NT2/D1 (cell line): ENCODE data around the gene PCNX1.
A peak's percentile ranks its signal among the peaks of the same experiment; 100 is the strongest.

Source experiments
- DNase-seq: peaks from one replicate; pipeline ENCODE4 v3.0.0-alpha.2; 2011; ENCODE audit warnings: low read depth, low spot score
- H3K27me3 ChIP-seq: 2 replicates; pipeline ENCODE4 v1.6.0; 2011; ENCODE audit warnings: mild to moderate bottlenecking; ENCODE audit not compliant: insufficient read length, insufficient read depth
- H3K36me3 ChIP-seq: 2 replicates; pipeline ENCODE4 v1.6.1; 2011; ENCODE audit warnings: mild to moderate bottlenecking, low read length, mixed read lengths; ENCODE audit not compliant: insufficient read depth, insufficient read length
- H3K4me1 ChIP-seq: 2 replicates; pipeline ENCODE4 v1.5.1; 2011; ENCODE audit not compliant: insufficient read depth, insufficient read length
- H3K4me3 ChIP-seq: 2 replicates; pipeline ENCODE4 v1.5.1; 2011; ENCODE audit warnings: low read depth; ENCODE audit not compliant: insufficient read length
- H3K9ac ChIP-seq: 2 replicates; pipeline ENCODE4 v1.6.0; 2011; ENCODE audit warnings: low read depth; ENCODE audit not compliant: insufficient read length
- H3K9me3 ChIP-seq: 2 replicates; pipeline ENCODE4 v1.5.1; 2011; ENCODE audit warnings: mild to moderate bottlenecking, low read length; ENCODE audit not compliant: insufficient read depth
- SUZ12 ChIP-seq: IDR thresholded peaks from 2 replicates; pipeline ENCODE4 v1.6.1; 2011; ENCODE audit not compliant: insufficient read length, insufficient read depth; ENCODE audit errors: extremely low read depth
- YY1 ChIP-seq: IDR thresholded peaks from 2 replicates; pipeline ENCODE4 v1.6.1; 2011; ENCODE audit not compliant: insufficient read length, insufficient read depth
- ZNF274 ChIP-seq: IDR thresholded peaks from 2 replicates; pipeline ENCODE4 v1.6.1; 2011; ENCODE audit warnings: mild to moderate bottlenecking, low read depth, low read length

The PCNX1 gene

GRCh38 chr14:70908935-70909641 lies 1.8 kb downstream of the PCNX1 start:
- Histone ChIP-seq H3K4me3 (peak overlapping the region; percentile 84), H3K9ac (peak overlapping the region; percentile 91), H3K36me3 (peaks cover 7% of the 10 kb centered on the region), H3K9me3 (no peaks in the 10 kb centered on the region), H3K27me3 (no peaks in the 10 kb centered on the region), H3K4me1 (no peaks in the 10 kb centered on the region)
- TF ChIP-seq ZNF274 (no peak), YY1 (no peak), SUZ12 (no peak)
- no peak for DNase-seq

- H3K9ac ChIP-seq, result no peak overlapping the region
- TF ChIP-seq ZNF274 (no peak), SUZ12 (no peak), YY1 (no peak)
- peaks cover 7% of the 10 kb centered on the region for H3K36me3 ChIP-seq
- no peak overlapping the region for H3K4me3 ChIP-seq
- H3K9me3 ChIP-seq, result no peaks in the 10 kb centered on the region
- DNase-seq, result no peak
- no peaks in the 10 kb centered on the region for H3K27me3 ChIP-seq
- no peaks in the 10 kb centered on the region for H3K4me1 ChIP-seq
Measured at GRCh38 chr14:70909733-70910614, 2.7 kb downstream of the PCNX1 start.

GRCh38 chr14:70915415-70915814 lies 8.2 kb downstream of the PCNX1 start:
- no peak overlapping the region for H3K4me3 ChIP-seq
- TF ChIP-seq SUZ12 (no peak), ZNF274 (no peak), YY1 (no peak)
- no peaks in the 10 kb centered on the region for H3K27me3 ChIP-seq
- peaks cover 21% of the 10 kb centered on the region for H3K36me3 ChIP-seq
- H3K9ac ChIP-seq, result no peak overlapping the region
- H3K4me1 ChIP-seq, result no peaks in the 10 kb centered on the region
- H3K9me3 ChIP-seq, result no peaks in the 10 kb centered on the region
- DNase-seq, result no peak

GRCh38 chr14:70916300-70916699 lies 9.0 kb downstream of the PCNX1 start:
- no peak overlapping the region for H3K4me3 ChIP-seq
- H3K27me3 ChIP-seq, result no peaks in the 10 kb centered on the region
- no peaks in the 10 kb centered on the region for H3K4me1 ChIP-seq
- H3K9ac ChIP-seq, result no peak overlapping the region
- no peaks in the 10 kb centered on the region for H3K9me3 ChIP-seq
- DNase-seq, result no peak
- TF ChIP-seq ZNF274, result no peak
- H3K36me3 ChIP-seq, result peaks cover 21% of the 10 kb centered on the region

- H3K9ac ChIP-seq, result no peak overlapping the region
- DNase-seq, result no peak
- no peaks in the 10 kb centered on the region for H3K27me3 ChIP-seq
- H3K4me3 ChIP-seq, result no peak overlapping the region
- no peaks in the 10 kb centered on the region for H3K9me3 ChIP-seq
- H3K36me3 ChIP-seq, result peaks cover 21% of the 10 kb centered on the region
- no peaks in the 10 kb centered on the region for H3K4me1 ChIP-seq
- TF ChIP-seq SUZ12, result no peak
- no peak for TF ChIP-seq ZNF274
- no peak for TF ChIP-seq YY1
Measured at GRCh38 chr14:70916799-70917198, 9.5 kb downstream of the PCNX1 start.

- DNase-seq, result no peak
- no peak for TF ChIP-seq SUZ12
- TF ChIP-seq YY1, result no peak
- TF ChIP-seq ZNF274, result no peak
- Histone ChIP-seq H3K27me3 (no peaks in the 10 kb centered on the region), H3K4me3 (no peak overlapping the region), H3K4me1 (no peaks in the 10 kb centered on the region), H3K36me3 (peaks cover 21% of the 10 kb centered on the region), H3K9ac (no peak overlapping the region), H3K9me3 (no peaks in the 10 kb centered on the region)
Measured at GRCh38 chr14:70917633-70918032, 10.4 kb downstream of the PCNX1 start.

- Histone ChIP-seq H3K36me3 (peaks cover 14% of the 10 kb centered on the region), H3K9me3 (no peaks in the 10 kb centered on the region), H3K4me1 (no peaks in the 10 kb centered on the region), H3K4me3 (no peak overlapping the region), H3K27me3 (no peaks in the 10 kb centered on the region), H3K9ac (no peak overlapping the region)
- TF ChIP-seq SUZ12, result no peak
- no peak for TF ChIP-seq YY1
- TF ChIP-seq ZNF274, result no peak
- no peak for DNase-seq
Measured at GRCh38 chr14:70919774-70920173, 12.5 kb downstream of the PCNX1 start.
